G401.6 (cell line): ENCODE results near the gene SDHAF4.
"Not testable (repeated sequence)": the region's sequence is repeated elsewhere in the genome, so short reads cannot be mapped to it uniquely, and the experiment has no call there.

Experiments
- FAIRE-seq: peaks from 2 replicates; lab custom pipeline; 2012; peaks lifted over from hg19 to GRCh38; lab: Jason Lieb, UNC

Gene SDHAF4

DNA sequence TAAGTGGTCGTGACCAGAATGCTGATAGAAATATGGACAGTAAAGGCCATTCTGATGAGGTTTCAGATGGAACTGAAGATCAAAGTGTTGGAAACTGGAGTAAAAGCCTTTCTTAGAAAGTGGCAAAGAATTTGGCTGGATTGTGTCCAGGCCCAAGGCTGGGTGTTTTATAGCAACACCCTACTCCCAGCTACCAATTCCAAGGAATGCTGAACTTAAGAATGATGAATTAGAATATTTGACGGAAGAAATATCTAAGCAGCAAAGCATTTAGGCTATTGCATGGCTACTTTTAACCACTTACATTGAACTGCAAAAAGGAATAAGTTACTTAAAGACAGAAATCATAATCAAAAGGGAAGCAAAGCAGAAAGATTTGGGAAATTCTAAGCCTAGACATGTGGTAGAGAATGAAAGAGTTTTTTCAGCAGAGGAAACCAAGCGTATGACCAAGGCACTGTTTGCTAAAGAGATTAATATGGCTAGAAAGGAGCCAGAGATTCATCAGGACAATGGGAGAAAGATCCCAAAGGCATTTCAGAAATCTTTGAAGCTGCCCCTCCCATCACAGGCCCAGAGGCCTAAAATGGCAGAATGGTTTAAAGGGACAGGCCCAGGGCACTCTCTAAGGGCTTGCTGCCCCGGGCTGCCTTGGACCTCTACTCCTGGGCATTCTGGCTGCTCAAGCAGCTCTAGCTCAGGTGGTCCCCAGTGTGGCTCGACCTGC lies 25.8 kb downstream of the SDHAF4 start:
- no peak for FAIRE-seq

DNA sequence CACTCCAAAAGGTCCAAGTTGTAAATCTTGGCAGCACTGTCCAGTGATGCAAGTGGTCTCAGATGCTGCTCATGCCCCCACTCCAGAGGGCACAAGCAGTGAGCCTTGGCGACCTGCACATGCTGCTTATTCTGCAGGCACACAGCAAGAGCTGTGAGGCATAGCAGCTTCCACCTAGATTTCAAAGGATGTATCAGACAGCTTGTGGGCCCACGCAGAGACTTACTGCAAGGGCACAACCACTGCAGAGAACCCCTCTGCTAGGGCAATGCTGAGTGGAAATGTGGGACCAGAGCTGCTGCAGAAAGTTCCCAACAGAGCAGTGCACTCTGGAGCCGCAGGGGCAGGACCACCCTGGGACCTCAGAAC lies 26.4 kb downstream of the SDHAF4 start:
- FAIRE-seq: no peak

DNA sequence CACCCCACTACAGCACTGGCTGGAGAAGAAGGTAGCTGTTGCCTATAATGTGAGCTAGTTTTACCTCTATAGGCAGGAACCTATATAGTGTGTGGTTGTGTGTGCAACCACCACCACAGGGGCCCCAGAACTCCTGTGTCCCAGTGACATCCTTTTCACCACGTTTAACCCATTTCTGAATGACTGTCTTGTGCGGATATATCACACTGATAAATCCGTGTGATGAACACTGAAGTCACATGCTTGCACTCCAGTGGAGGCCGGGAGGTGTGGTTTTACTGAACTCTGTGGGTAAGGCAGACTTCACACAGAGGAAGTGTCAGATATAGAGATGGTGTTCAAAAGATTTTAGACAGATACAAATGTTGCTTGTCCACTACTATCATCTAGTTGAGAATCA lies 32.5 kb downstream of the SDHAF4 start:
- no peak for FAIRE-seq

GRCh38 chr6:70601014-70601413 lies 34.3 kb downstream of the SDHAF4 start:
- no peak for FAIRE-seq

GRCh38 chr6:70604254-70604653 lies 37.5 kb downstream of the SDHAF4 start:
- FAIRE-seq: no peak

DNA sequence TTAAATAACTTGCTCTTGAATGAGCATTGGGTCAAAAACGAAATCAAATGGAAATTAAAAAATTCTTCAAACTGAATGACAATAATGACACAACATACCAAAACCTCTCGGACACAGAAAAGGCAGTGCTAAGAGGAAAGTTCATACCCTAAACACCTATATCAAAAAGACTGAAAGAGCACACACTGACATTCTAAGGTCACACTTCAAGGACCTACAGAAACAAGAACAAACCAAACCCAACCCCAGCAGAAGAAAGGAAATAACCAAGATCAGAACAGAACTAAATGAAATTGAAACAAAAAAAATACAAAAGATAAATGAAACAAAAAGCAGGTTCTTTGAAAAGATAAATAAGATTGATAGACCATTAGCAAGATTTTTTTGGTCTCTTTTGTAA lies 40.6 kb downstream of the SDHAF4 start:
- peak; percentile 72 for FAIRE-seq

DNA sequence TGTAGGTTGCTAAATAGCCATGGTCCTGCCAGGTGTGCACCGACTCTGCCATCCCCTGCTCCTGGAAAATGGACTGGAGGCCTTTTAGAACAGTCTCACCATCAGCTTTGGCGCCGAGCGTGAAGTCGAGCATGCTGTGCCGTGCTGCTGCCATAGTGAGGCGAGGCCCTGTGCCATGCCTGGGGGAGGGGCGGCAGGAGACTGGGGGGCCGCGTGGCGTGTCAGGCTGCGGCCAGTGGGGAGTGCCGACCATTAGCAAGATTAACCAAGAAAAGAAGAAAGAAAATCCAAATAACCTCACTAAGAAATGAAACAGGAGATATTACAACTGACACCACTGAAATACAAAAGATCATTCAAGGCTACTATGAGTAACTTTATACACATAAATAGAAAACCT lies 42.5 kb downstream of the SDHAF4 start:
- not testable (repeated sequence) for FAIRE-seq

DNA sequence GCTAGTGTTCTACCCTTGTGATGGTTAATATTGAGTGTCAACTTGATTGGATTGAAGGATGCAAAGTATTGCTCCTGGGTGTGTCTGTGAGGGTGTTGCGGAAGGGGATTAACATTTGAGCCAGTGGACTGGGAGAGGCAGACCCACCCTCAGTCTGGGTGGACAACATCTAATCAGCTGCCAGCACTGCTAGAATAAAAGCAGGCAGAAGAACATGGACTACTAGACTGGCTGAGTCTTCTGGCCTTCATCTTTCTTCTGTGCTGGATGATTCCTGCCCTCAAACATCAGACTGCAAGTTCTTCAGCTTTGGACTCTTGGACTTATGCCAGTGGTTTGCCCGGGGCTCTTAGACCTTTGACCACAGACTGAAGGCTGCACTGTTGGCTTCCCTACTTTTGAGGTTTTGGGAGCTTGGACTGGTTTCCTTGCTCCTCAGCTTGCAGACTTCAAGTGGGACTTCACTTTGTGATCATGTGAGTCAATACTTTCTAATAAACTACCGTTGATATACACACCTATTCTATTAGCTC lies 50.1 kb downstream of the SDHAF4 start:
- no peak for FAIRE-seq

DNA sequence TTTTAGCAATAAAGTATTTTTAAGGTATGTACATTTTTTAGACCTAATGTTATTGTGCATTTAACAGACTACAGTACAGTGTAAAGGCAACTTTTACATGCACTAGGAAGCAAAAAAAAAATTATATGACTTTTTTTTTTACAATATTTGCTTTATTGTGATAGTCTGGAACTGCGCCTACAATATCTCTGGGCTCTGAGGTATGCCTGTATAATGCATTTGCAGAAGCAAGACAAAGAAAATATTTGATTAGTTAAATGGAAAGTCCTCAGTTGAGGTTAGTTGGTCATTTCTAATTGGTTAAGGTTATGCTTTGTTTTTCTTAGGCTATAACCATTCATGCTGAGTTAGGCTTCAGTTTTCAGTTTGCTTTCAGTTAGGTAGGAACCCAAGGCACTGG lies 54.0 kb downstream of the SDHAF4 start:
- FAIRE-seq: no peak

GRCh38 chr6:70622461-70622860 lies 55.7 kb downstream of the SDHAF4 start:
- no peak for FAIRE-seq

DNA sequence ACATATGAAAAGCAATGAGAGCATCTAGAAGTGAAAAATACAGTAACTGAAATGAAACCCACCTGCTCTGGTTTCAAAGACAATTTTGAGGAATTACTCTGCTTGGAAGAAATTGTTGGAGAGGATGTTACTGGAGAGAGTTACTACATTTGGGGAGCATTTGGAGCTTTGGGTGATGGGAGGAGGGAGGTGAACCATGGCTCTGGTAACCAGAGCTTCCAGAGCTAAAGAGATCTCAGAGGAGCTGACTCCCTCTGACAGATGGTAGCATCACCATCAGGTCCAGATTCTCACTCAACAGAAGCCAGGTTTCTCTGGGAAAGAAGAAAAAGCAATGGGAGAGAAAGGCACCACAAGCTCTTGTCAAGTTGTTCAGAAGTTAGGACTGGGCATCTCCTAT lies 58.7 kb downstream of the SDHAF4 start:
- no peak for FAIRE-seq

DNA sequence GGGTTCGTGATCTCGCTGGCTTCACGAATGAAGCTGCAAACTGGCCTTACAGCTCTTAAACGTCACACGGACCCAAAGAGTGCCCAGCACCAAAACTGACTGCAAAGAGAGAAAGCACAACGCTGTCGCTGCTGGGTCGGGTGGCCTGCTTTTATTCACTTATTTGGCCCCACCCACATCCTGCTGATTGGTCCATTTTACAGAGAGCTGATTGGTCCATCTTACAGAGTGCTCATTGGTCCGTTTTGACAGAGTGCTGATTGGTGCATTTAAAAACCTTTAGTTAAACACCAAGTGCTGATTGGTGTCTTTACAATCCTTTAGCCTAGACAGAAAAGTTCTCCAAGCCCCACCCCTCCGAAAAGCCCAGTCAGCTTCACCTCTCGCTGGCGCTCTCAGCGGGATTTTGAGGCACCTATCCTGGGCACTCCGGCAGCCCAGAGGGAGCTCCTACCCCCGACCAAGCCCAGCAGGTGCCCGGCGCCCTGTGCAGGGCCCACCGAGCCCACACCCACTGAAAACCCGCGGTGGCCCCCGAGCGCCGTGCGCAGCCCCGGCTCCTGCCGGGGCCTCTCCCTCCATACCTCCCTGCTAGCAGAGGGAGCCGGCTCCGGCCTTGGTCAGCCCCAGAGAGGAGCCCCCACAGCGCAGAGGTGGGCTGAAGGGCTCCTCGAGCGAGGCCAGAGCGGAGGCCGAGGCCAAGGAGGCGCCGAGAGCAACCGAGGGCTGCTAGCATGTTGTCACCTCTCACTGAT lies 60.9 kb downstream of the SDHAF4 start:
- FAIRE-seq: no peak

- FAIRE-seq: no peak
Measured at GRCh38 chr6:70629929-70630328, 63.2 kb downstream of the SDHAF4 start.

- FAIRE-seq: no peak
Measured at GRCh38 chr6:70633870-70634269, 67.1 kb downstream of the SDHAF4 start.

- no peak for FAIRE-seq
Measured at GRCh38 chr6:70636596-70636995, 69.9 kb downstream of the SDHAF4 start.

GRCh38 chr6:70638468-70638867 lies 71.7 kb downstream of the SDHAF4 start:
- no peak for FAIRE-seq
